Endothelial cell of umbilical vein (primary cell): ENCODE results near the gene RET. TPM values are rescaled to one million over a fixed set of nuclear protein-coding genes. Genes with fewer than 3 reads are reported as not detected.

ENCODE experiments used
- BruUV-seq: library from RNA; stranded (reverse); fragments of 400-500 nt; replicated peaks from 2 replicates; lab custom pipeline; 2021; lab: Mats Ljungman, UMichigan
- CTCF ChIA-PET: fragments of 300-600, 350-600 bp; sonication (Branson Sonifier 250); formaldehyde crosslinking; loops from one replicate; lab custom pipeline; 2021; ENCODE audit warnings: antibody characterized with exemption, inconsistent platforms; lab: Charles Lee
- POLR2A ChIA-PET: fragments of 300-600, 350-600 bp; sonication (Branson Sonifier 250); formaldehyde crosslinking; loops from one replicate; lab custom pipeline; 2021; ENCODE audit warnings: antibody characterized with exemption, inconsistent platforms; lab: Charles Lee
- DNase-seq: peaks from one replicate; pipeline ENCODE4 v3.0.0-alpha.2; 2011; ENCODE audit warnings: low read depth, low spot score
- FAIRE-seq: peaks from 2 replicates; lab custom pipeline; 2011; peaks lifted over from hg19 to GRCh38; lab: Jason Lieb, UNC
- H2AFZ ChIP-seq: 2 replicates; pipeline ENCODE4 v1.6.0; 2012; ENCODE audit warnings: low read depth, low read length, control low read depth, inconsistent platforms
- H3K27ac ChIP-seq: 2 replicates; pipeline ENCODE4 v1.5.1; 2011; ENCODE audit warnings: low read depth, mild to moderate bottlenecking, control low read depth, low read length, moderate library complexity; ENCODE audit not compliant: insufficient read depth
- H3K27me3 ChIP-seq, 2 experiments: 2 replicates each; pipeline versions ENCODE4 v1.6.0 to v1.6.1; 2011; ENCODE audit warnings: low read length in 2 of 2, mixed read lengths in 1 of 2; ENCODE audit not compliant: control insufficient read depth in 2 of 2, insufficient read depth in 2 of 2
- H3K36me3 ChIP-seq, 2 experiments: 2 replicates in 1 of 2; 3 replicates in 1 of 2; pipeline ENCODE4 v1.5.1; 2011; ENCODE audit warnings: low read length in 2 of 2, mild to moderate bottlenecking in 1 of 2, moderate library complexity in 1 of 2; ENCODE audit not compliant: control insufficient read depth in 2 of 2, insufficient read depth in 2 of 2; ENCODE audit errors: extremely low read depth in 1 of 2
- H3K4me1 ChIP-seq: 3 replicates; pipeline ENCODE4 v1.5.1; 2011; ENCODE audit warnings: mild to moderate bottlenecking, low read length; ENCODE audit not compliant: control insufficient read depth, insufficient read depth; ENCODE audit errors: extremely low read depth
- H3K4me2 ChIP-seq: 2 replicates; pipeline ENCODE4 v1.6.1; 2011; ENCODE audit warnings: low read length, control low read depth, mixed read lengths; ENCODE audit not compliant: insufficient read depth
- H3K4me3 ChIP-seq, 3 experiments: fragments of 200-600 bp in 1 of 3; sonication (generic), shearing (Covaris generic) in 1 of 3; replicated peaks in 1 of 3; 2 replicates each; pipeline ENCODE4 v1.5.1; 2011 to 2016; ENCODE audit warnings: control low read depth in 3 of 3, low read length in 3 of 3, mild to moderate bottlenecking in 2 of 3, inconsistent platforms in 1 of 3, low read depth in 1 of 3, moderate library complexity in 1 of 3; ENCODE audit not compliant: insufficient read depth in 1 of 3
- H3K79me2 ChIP-seq: 2 replicates; pipeline ENCODE4 v1.6.0; 2012; ENCODE audit warnings: low read length, inconsistent platforms; ENCODE audit not compliant: control insufficient read depth, insufficient read depth
- H3K9ac ChIP-seq: replicated peaks from 2 replicates; pipeline ENCODE3; 2011; ENCODE audit warnings: low read length, control low read depth; ENCODE audit not compliant: insufficient read depth; ENCODE audit errors: extremely low read depth
- H3K9me1 ChIP-seq: replicated peaks from 3 replicates; pipeline ENCODE4 v1.6.0; 2011; ENCODE audit warnings: mild to moderate bottlenecking, low read length; ENCODE audit not compliant: control insufficient read depth, insufficient read depth; ENCODE audit errors: extremely low read depth
- H3K9me3 ChIP-seq: replicated peaks from 2 replicates; pipeline ENCODE4 v1.5.1; 2012; ENCODE audit warnings: low read length, inconsistent platforms; ENCODE audit not compliant: control insufficient read depth, insufficient read depth
- H4K20me1 ChIP-seq: replicated peaks from 2 replicates; pipeline ENCODE3; 2011; ENCODE audit warnings: mild to moderate bottlenecking, low read length; ENCODE audit not compliant: control insufficient read depth, insufficient read depth; ENCODE audit errors: extremely low read depth
- EZH2 ChIP-seq: IDR thresholded peaks from 2 replicates; pipeline ENCODE4 v1.6.1; 2012; ENCODE audit warnings: borderline replicate concordance, low read depth, mild to moderate bottlenecking, moderate library complexity, low read length, inconsistent platforms; ENCODE audit not compliant: severe bottlenecking
- FOS ChIP-seq: IDR thresholded peaks from 2 replicates; pipeline ENCODE4 v1.6.1; 2011; ENCODE audit warnings: mild to moderate bottlenecking, low read length, moderate library complexity, borderline replicate concordance; ENCODE audit not compliant: insufficient read depth
- GATA2 ChIP-seq: IDR thresholded peaks from 2 replicates; pipeline ENCODE4 v1.7.0; 2011; ENCODE audit warnings: low read depth, mild to moderate bottlenecking, moderate library complexity, mixed read lengths, low read length; ENCODE audit not compliant: insufficient read length, insufficient read depth
- JUN ChIP-seq: IDR thresholded peaks from 2 replicates; pipeline ENCODE4 v1.6.1; 2011; ENCODE audit warnings: borderline replicate concordance, low read depth; ENCODE audit not compliant: insufficient read length, insufficient read depth
- MYC ChIP-seq: IDR thresholded peaks from one replicate; pipeline ENCODE4 v1.6.1; 2011; ENCODE audit warnings: mild to moderate bottlenecking, low read depth, low read length
- POLR2A ChIP-seq: IDR thresholded peaks from 2 replicates; pipeline ENCODE4 v1.6.1; 2012; ENCODE audit warnings: low read depth, mild to moderate bottlenecking, control low read depth, low read length
- POLR2AphosphoS5 ChIP-seq: IDR thresholded peaks from 2 replicates; pipeline ENCODE4 v1.6.1; 2012; ENCODE audit warnings: low read depth, mild to moderate bottlenecking, control low read depth, low read length, moderate library complexity; ENCODE audit not compliant: insufficient read depth
- dilution Hi-C: fragments of 300-500 bp; cut with MboI; formaldehyde crosslinking; loops from one replicate; pipeline ENCODE4 v1.15.0; 2019; ENCODE audit warnings: low sequenced_read_pairs; ENCODE audit not compliant: extremely low pct_ligation_motif_present
- intact Hi-C: fragments of 100-400 bp; cut with micrococcal nuclease; formaldehyde crosslinking; loops from one replicate; pipeline ENCODE4 v1.10.0; 2022
- polyA plus RNA-seq, 4 experiments: library from polyadenylated mRNA; depleted of rRNA in 3 of 4; stranded (reverse) in 3 of 4; unstranded in 1 of 4; fragments of >200 nt; gene quantifications; 2 replicates each; pipeline versions ENCODE4 v1.2.1 to v1.2.3, GENCODE V29; 2011 to 2012; ENCODE audit warnings: missing spikeins in 1 of 4
- total RNA-seq: library from RNA; stranded (reverse); gene quantifications from 2 replicates; pipeline ENCODE4 v1.2.3, GENCODE V29; 2021
- TF ChIP-seq, protein P1 (sequence below): IDR thresholded peaks from 2 replicates; pipeline ENCODE4 v1.6.1; 2011; ENCODE audit not compliant: insufficient read depth, insufficient read length
- TF ChIP-seq, protein P2 (sequence below), 2 donors: IDR thresholded peaks; 1 replicate in 1 of 2; 2 replicates in 1 of 2; pipeline ENCODE4 v1.5.1; 2011; ENCODE audit warnings: low read length in 2 of 2, mild to moderate bottlenecking in 2 of 2, moderate library complexity in 2 of 2, control low read depth in 1 of 2, inconsistent platforms in 1 of 2, low read depth in 1 of 2; ENCODE audit not compliant: insufficient read depth in 1 of 2; ENCODE audit errors: extremely low read depth in 1 of 2

Gene RET
- total and polyA plus RNA-seq, 2 donors (not counting 3 experiments of a cell fraction or from before 2014, with no cell fraction given): 0.04 to 0.22 TPM

DNA sequence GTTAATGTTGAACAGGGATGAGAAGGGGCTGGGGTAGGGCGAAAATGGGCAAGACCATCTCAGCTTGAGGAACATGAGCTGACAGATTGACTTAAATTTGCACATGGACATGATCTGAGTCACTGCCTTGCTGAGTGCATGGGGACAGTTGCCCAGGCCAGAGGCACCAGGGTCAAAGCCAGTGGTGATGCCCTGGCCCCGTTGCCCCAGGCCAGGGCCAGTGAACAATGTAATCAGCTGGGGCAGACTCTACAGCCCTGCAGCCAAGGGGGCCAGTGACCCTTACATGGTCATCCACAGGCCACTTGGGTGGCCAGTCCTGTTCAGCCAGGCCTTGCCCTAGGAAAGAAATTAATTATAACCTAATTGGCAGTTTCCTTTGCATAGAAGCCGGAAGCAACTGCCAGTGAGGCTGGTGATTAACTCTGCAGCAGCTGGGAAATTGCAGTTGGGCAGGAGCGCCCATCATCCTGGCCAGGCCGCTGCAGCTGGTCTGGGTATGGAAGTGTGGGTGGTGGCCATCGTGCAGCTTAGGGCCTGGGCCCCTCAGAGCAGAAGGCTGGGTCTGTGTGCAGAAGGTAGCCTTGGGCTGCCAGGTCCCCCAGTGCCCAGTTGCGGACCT, 9.6 kb downstream of the RET start:
- H3K4me3 ChIP-seq: no peak overlapping the region
- no TSS peak for BruUV-seq
- no peaks in the 10 kb centered on the region for H3K9me3 ChIP-seq
- H3K4me2 ChIP-seq: no peak overlapping the region
- dilution Hi-C loops (no loop called here), intact Hi-C loops (no loop called here)
- no peaks in the 10 kb centered on the region for H3K9me1 ChIP-seq
- TF ChIP-seq, protein P1, sequence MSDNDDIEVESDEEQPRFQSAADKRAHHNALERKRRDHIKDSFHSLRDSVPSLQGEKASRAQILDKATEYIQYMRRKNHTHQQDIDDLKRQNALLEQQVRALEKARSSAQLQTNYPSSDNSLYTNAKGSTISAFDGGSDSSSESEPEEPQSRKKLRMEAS: no peak
- no peak for TF ChIP-seq FOS
- no peak for TF ChIP-seq GATA2
- no peak for TF ChIP-seq POLR2AphosphoS5
- no peak for TF ChIP-seq EZH2
- TF ChIP-seq JUN: no peak
- no peak for TF ChIP-seq MYC
- TF ChIP-seq, protein P2, sequence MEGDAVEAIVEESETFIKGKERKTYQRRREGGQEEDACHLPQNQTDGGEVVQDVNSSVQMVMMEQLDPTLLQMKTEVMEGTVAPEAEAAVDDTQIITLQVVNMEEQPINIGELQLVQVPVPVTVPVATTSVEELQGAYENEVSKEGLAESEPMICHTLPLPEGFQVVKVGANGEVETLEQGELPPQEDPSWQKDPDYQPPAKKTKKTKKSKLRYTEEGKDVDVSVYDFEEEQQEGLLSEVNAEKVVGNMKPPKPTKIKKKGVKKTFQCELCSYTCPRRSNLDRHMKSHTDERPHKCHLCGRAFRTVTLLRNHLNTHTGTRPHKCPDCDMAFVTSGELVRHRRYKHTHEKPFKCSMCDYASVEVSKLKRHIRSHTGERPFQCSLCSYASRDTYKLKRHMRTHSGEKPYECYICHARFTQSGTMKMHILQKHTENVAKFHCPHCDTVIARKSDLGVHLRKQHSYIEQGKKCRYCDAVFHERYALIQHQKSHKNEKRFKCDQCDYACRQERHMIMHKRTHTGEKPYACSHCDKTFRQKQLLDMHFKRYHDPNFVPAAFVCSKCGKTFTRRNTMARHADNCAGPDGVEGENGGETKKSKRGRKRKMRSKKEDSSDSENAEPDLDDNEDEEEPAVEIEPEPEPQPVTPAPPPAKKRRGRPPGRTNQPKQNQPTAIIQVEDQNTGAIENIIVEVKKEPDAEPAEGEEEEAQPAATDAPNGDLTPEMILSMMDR (IDR thresholded peaks at IDR 0.05; ENCODE audit: extremely low read depth in 1 of 2, insufficient read depth in 1 of 2, low read depth in 1 of 2, low read length in 2 of 2): no peak
- no peak for TF ChIP-seq POLR2A
- H3K27ac ChIP-seq: no peak overlapping the region
- no peak overlapping the region for H2AFZ ChIP-seq
- H3K4me1 ChIP-seq: no peaks in the 10 kb centered on the region
- DNase-seq: no peak
- H3K27me3 ChIP-seq: no peaks in the 10 kb centered on the region
- no peak for FAIRE-seq
- H4K20me1 ChIP-seq: no peaks in the 10 kb centered on the region
- no peaks in the 10 kb centered on the region for H3K79me2 ChIP-seq
- no peak overlapping the region for H3K9ac ChIP-seq
- CTCF ChIA-PET: no interaction called here
- no peaks in the 10 kb centered on the region for H3K36me3 ChIP-seq
- POLR2A ChIA-PET: no interaction called here
